DOHH2 (cell line): ENCODE measurements around the gene CPNE2.

Source experiments
- H3F3A ChIP-seq: fragments of 200-600 bp; sonication (generic), shearing (Covaris generic); 2 replicates; pipeline ENCODE4 v1.6.0; 2016; ENCODE audit warnings: antibody characterized with exemption, mild to moderate bottlenecking; ENCODE audit not compliant: control insufficient read depth, insufficient read depth
- H3K27ac ChIP-seq: fragments of 200-600 bp; sonication (generic); 2 replicates; pipeline ENCODE4 v1.5.1; 2014; ENCODE audit warnings: low read depth, mild to moderate bottlenecking, low read length, moderate library complexity
- H3K27me3 ChIP-seq: fragments of 200-600 bp; sonication (generic); 2 replicates; pipeline ENCODE4 v1.6.1; 2014; ENCODE audit warnings: mild to moderate bottlenecking, low read length, mixed read lengths; ENCODE audit not compliant: control insufficient read depth
- H3K36me3 ChIP-seq: fragments of 200-600 bp; sonication (generic); 2 replicates; pipeline ENCODE4 v1.6.1; 2014; ENCODE audit warnings: mild to moderate bottlenecking, low read length, moderate library complexity, mixed read lengths; ENCODE audit not compliant: control insufficient read depth
- H3K4me1 ChIP-seq: fragments of 200-600 bp; sonication (generic); 2 replicates; pipeline ENCODE4 v1.6.1; 2014; ENCODE audit warnings: mild to moderate bottlenecking, low read length, mixed read lengths; ENCODE audit not compliant: control insufficient read depth
- H3K4me2 ChIP-seq: fragments of 200-600 bp; sonication (generic); 2 replicates; pipeline ENCODE4 v1.6.0; 2014; ENCODE audit warnings: mild to moderate bottlenecking, low read length, moderate library complexity
- H3K4me3 ChIP-seq: fragments of 200-600 bp; sonication (generic); 2 replicates; pipeline ENCODE4 v1.5.1; 2014; ENCODE audit warnings: mild to moderate bottlenecking, low read length, mixed read lengths
- H3K79me2 ChIP-seq: fragments of 200-600 bp; sonication (generic); 2 replicates; pipeline ENCODE4 v1.6.1; 2014; ENCODE audit warnings: mild to moderate bottlenecking, low read length, mixed read lengths; ENCODE audit not compliant: control insufficient read depth
- H3K9me2 ChIP-seq: fragments of 200-600 bp; sonication (generic); replicated peaks from 2 replicates; pipeline ENCODE4 v1.6.1; 2014; ENCODE audit warnings: mild to moderate bottlenecking, low read length, mixed read lengths; ENCODE audit not compliant: control insufficient read depth
- H3K9me3 ChIP-seq: fragments of 200-600 bp; sonication (generic); 2 replicates; pipeline ENCODE4 v1.6.1; 2014; ENCODE audit warnings: antibody characterized with exemption, low read length, mixed read lengths; ENCODE audit not compliant: control insufficient read depth, insufficient read depth
- H4K20me1 ChIP-seq: fragments of 200-600 bp; sonication (generic); 2 replicates; pipeline ENCODE4 v1.6.0; 2014; ENCODE audit warnings: low read depth, mild to moderate bottlenecking, antibody characterized with exemption, low read length, moderate library complexity; ENCODE audit not compliant: control insufficient read depth, insufficient read depth
- EZH2phosphoT487 ChIP-seq: fragments of 200-600 bp; sonication (generic); IDR thresholded peaks from 2 replicates; pipeline ENCODE4 v1.6.1; 2017; ENCODE audit warnings: borderline replicate concordance, mild to moderate bottlenecking, antibody characterized with exemption, low read length, moderate library complexity, mixed read lengths
- TF ChIP-seq, protein P1 (sequence below): fragments of 200-600 bp; sonication (generic); IDR thresholded peaks from one replicate; pipeline ENCODE4 v1.5.1; 2014; ENCODE audit warnings: antibody characterized with exemption, mild to moderate bottlenecking, low read depth, low read length; ENCODE audit not compliant: poor library complexity, severe bottlenecking

The CPNE2 gene

DNA sequence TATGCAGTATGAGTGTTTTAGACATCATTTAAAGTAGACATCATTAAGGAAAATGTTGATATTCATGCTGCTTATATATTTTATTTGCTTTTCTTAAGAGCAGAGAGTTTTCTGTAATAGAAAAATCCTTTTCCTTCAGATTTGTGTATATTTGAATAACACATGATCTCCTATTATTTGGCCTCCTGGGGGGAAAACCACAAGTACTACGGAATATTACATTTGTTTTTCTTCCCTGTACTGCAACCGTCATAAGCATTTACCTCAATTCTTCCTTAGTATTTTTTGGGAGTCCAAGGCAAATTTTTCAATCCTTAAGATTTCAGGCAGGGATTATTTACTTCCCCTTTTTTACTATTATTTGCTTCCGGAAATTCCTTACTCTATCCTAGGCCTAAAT, 99.8 kb downstream of the CPNE2 start:
- Histone ChIP-seq H3K27ac (no peak overlapping the region), H3K4me3 (no peak overlapping the region), H4K20me1 (peaks cover 7% of the 10 kb centered on the region; the same call in 1 of the 2 replicates), H3K9me2 (no peaks in the 10 kb centered on the region), H3K4me1 (peaks cover 14% of the 10 kb centered on the region), H3K9me3 (no peaks in the 10 kb centered on the region), H3F3A (no peaks in the 10 kb centered on the region), H3K36me3 (no peaks in the 10 kb centered on the region; the same call in none of the 2 replicates), H3K79me2 (peaks cover 91% of the 10 kb centered on the region), H3K4me2 (no peak overlapping the region), H3K27me3 (no peaks in the 10 kb centered on the region)
- TF ChIP-seq, protein P1, sequence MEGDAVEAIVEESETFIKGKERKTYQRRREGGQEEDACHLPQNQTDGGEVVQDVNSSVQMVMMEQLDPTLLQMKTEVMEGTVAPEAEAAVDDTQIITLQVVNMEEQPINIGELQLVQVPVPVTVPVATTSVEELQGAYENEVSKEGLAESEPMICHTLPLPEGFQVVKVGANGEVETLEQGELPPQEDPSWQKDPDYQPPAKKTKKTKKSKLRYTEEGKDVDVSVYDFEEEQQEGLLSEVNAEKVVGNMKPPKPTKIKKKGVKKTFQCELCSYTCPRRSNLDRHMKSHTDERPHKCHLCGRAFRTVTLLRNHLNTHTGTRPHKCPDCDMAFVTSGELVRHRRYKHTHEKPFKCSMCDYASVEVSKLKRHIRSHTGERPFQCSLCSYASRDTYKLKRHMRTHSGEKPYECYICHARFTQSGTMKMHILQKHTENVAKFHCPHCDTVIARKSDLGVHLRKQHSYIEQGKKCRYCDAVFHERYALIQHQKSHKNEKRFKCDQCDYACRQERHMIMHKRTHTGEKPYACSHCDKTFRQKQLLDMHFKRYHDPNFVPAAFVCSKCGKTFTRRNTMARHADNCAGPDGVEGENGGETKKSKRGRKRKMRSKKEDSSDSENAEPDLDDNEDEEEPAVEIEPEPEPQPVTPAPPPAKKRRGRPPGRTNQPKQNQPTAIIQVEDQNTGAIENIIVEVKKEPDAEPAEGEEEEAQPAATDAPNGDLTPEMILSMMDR = no peak
- no peak for TF ChIP-seq EZH2phosphoT487

DNA sequence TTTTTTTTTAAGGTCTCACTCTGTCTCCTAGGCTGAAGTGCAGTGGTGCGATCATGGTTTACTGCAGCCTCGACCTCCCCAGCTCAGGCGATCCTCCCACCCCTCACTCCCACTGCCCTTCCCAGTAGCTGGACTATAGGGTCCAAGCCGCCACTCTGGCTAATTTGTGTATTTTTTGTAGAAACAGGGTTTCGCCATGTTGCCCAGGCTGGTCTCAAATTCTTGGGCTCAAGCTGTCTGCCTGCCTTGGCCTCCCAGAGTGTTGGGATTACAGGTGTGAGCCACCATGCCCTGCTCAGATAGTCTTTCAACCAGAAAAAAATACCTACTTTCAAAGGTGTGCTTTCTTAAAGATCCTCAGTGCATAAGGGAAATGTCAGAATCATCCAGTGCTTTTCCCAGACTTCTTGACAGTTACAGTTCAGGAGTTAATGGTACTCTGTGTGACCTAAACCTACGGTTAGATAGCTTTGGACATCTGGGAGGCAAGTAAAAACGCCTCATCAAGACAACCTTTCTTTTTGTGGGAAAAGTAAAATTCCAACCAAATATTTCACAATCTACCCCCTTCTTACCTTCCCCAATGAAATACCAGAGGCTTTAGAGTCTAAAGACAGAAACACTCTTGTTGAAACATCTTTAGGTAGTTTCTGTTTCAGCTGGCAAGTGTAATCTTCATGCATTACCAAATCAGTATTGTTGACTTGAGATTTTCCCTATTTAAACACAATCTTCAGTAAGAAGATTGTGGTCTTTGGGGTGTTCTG, 100.5 kb downstream of the CPNE2 start:
- Histone ChIP-seq H3K4me1 (peaks cover 7% of the 10 kb centered on the region), H3K27me3 (no peaks in the 10 kb centered on the region), H3K4me2 (no peak overlapping the region), H3K9me2 (no peaks in the 10 kb centered on the region), H3K9me3 (no peaks in the 10 kb centered on the region), H3K79me2 (peaks cover 85% of the 10 kb centered on the region), H4K20me1 (peaks cover 7% of the 10 kb centered on the region; the same call in 1 of the 2 replicates), H3K4me3 (no peak overlapping the region), H3K27ac (no peak overlapping the region), H3F3A (no peaks in the 10 kb centered on the region), H3K36me3 (no peaks in the 10 kb centered on the region; the same call in none of the 2 replicates)
- no peak for TF ChIP-seq EZH2phosphoT487
- TF ChIP-seq, protein P1 = no peak

DNA sequence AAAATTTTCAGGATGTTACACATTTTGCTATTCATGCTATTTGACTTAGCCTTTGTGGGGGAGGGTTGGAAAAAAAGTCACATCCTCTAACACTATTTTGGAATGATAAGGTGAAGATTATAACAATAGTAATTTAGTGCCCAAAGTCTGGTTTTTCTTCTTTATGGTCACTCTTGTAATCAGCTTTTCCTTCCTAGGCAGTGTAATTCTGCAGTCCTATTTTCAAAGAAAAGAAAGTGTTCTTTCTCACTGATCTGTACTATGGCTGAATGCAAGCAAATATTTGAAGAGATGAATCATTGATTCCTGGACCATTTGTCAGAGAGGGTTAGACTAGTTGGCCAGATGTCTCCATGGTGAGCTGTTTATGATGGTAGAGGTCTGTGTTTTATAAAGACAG, 102.1 kb downstream of the CPNE2 start:
- no peak for TF ChIP-seq EZH2phosphoT487
- TF ChIP-seq, protein P1 = no peak
- Histone ChIP-seq H3K4me1 (peaks cover 4% of the 10 kb centered on the region; the same call in 1 of the 2 replicates), H3K4me2 (no peak overlapping the region), H3K27ac (no peak overlapping the region), H3K27me3 (no peaks in the 10 kb centered on the region), H3K9me2 (no peaks in the 10 kb centered on the region), H3K36me3 (no peaks in the 10 kb centered on the region; the same call in none of the 2 replicates), H3K9me3 (no peaks in the 10 kb centered on the region), H3F3A (no peaks in the 10 kb centered on the region), H3K4me3 (no peak overlapping the region), H3K79me2 (peaks cover 74% of the 10 kb centered on the region), H4K20me1 (peaks cover 7% of the 10 kb centered on the region; the same call in 1 of the 2 replicates)
